Erythroblast (primary cell): ENCODE results near the gene TSEN15.

ENCODE experiments used
- GATA1 ChIP-seq: IDR thresholded peaks from 2 replicates; pipeline ENCODE4 v1.6.1; 2011; ENCODE audit warnings: low read depth, mild to moderate bottlenecking, control low read depth, low read length, moderate library complexity
- POLR2A ChIP-seq: IDR thresholded peaks from 2 replicates; pipeline ENCODE4 v1.6.1; 2011; ENCODE audit warnings: mild to moderate bottlenecking, low read length

- TF ChIP-seq POLR2A (no peak), GATA1 (no peak)
Observed at GRCh38 chr1:184041731-184042130, 9.8 kb upstream of the TSEN15 start.
